Measurements from ENCODE around the gene TTC3. TPM values are rescaled to one million over a fixed set of nuclear protein-coding genes. Genes with fewer than 3 reads are reported as not detected.

TTC3 gene
- total RNA-seq, 2 experiments from 2014 or later = 73.5 to 90.0 TPM

- CTCF ChIA-PET (ENCODE audit: unreplicated experiment) = no interaction called here
- DNase-seq (ENCODE audit: low spot score) = no peak
- POLR2A ChIA-PET = no interaction called here
- peaks cover 46% of the 10 kb centered on the region for H3K36me3 ChIP-seq (ENCODE audit: insufficient read depth, low read length)
- BruUV-seq (replicated peaks) = no TSS peak
- H3K4me1 ChIP-seq (ENCODE audit: insufficient read depth, low read length, poor library complexity, severe bottlenecking) = no peaks in the 10 kb centered on the region
- no peaks in the 10 kb centered on the region for H3K9me2 ChIP-seq (ENCODE audit: insufficient read depth, low read length)
- H3K4me2 ChIP-seq (ENCODE audit: low read length) = no peak overlapping the region
- H3K27ac ChIP-seq (ENCODE audit: low read depth, low read length, poor library complexity, severe bottlenecking) = no peak overlapping the region
- no peaks in the 10 kb centered on the region for H4K20me1 ChIP-seq (ENCODE audit: insufficient read depth, low read length)
- no peak for TF ChIP-seq EZH2phosphoT487 (IDR thresholded peaks at IDR 0.05; ENCODE audit: borderline replicate concordance, low read depth, low read length)
- TF ChIP-seq CTCF (conservative IDR thresholded peaks at IDR 0.05; ENCODE audit: low read length) = no peak
- no peaks in the 10 kb centered on the region for H3K9me3 ChIP-seq (ENCODE audit: low read length)
- no peak overlapping the region for H3K4me3 ChIP-seq (ENCODE audit: low read depth, low read length, poor library complexity, severe bottlenecking)
- intact Hi-C loops (cut with micrococcal nuclease; ENCODE audit: unreplicated experiment) = no loop called here
- H3K79me2 ChIP-seq (ENCODE audit: insufficient read depth, low read depth, low read length) = no peaks in the 10 kb centered on the region
- H2AFZ ChIP-seq (ENCODE audit: low read length) = no peak overlapping the region
These were observed 72.6 kb downstream of the TTC3 start for GRCh38 chr21:37145635-37146111.

GRCh38 chr21:37146320-37147235, 73.5 kb downstream of the TTC3 start:
- no peaks in the 10 kb centered on the region for H3K9me2 ChIP-seq (ENCODE audit: insufficient read depth, low read length)

More at GRCh38 chr21:37146320-37147235, 73.5 kb downstream of the TTC3 start:
- no peak overlapping the region for H2AFZ ChIP-seq (ENCODE audit: low read length)
- H4K20me1 ChIP-seq (ENCODE audit: insufficient read depth, low read length) = no peaks in the 10 kb centered on the region
- no peaks in the 10 kb centered on the region for H3K9me3 ChIP-seq (ENCODE audit: low read length)
- no peak overlapping the region for H3K27ac ChIP-seq (ENCODE audit: low read depth, low read length, poor library complexity, severe bottlenecking)
- DNase-seq (ENCODE audit: low spot score) = no peak
- no peak overlapping the region for H3K4me3 ChIP-seq (ENCODE audit: low read depth, low read length, poor library complexity, severe bottlenecking)
- peaks cover 43% of the 10 kb centered on the region for H3K36me3 ChIP-seq (ENCODE audit: insufficient read depth, low read length)
- ChIA-PET POLR2A (interaction anchor here (0.9 kb wide), 1 partner anchor 10 kb away, joined by 3 read pairs; no protein-coding TSS in a partner anchor), CTCF (ENCODE audit: unreplicated experiment) (no interaction called here)
- H3K79me2 ChIP-seq (ENCODE audit: insufficient read depth, low read depth, low read length) = no peaks in the 10 kb centered on the region
- intact Hi-C loops (cut with micrococcal nuclease; ENCODE audit: unreplicated experiment) = no loop called here
- no peak overlapping the region for H3K4me2 ChIP-seq (ENCODE audit: low read length)
- TF ChIP-seq CTCF (conservative IDR thresholded peaks at IDR 0.05; ENCODE audit: low read length) = no peak
- TF ChIP-seq EZH2phosphoT487 (IDR thresholded peaks at IDR 0.05; ENCODE audit: borderline replicate concordance, low read depth, low read length) = no peak
- no peaks in the 10 kb centered on the region for H3K4me1 ChIP-seq (ENCODE audit: insufficient read depth, low read length, poor library complexity, severe bottlenecking)
- no TSS peak for BruUV-seq (replicated peaks)
